NCI-H526 treated with DMSO at 0.1 percent for 48 hours (cell line): Measurements from ENCODE around the gene SUSD4.
A peak's percentile ranks its signal among the peaks of the same experiment; 100 is the strongest.

ENCODE experiments used
- DNase-seq: peaks from one replicate; lab custom pipeline; 2025; lab: John Stamatoyannopoulos, UW

SUSD4 gene

DNA sequence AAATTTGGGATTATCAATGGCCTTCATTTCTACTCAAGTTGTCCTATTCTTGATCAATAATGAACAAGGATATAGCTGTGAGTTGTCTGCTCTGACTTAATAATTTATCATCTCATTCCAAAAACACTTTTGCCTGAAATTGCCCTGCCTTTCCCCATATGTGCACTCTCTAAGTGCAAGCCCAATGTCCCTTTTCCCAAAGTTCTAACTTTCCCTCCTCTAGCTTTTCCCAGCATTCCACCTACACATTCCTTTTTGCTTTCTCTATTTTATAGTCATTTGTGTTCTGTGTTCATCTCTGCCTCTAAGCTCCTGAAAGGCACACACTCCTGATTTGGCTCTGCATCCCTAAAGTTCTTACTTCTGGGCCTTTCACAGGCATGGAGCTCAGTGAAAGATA, 34.7 kb downstream of the SUSD4 start:
- no peak for DNase-seq

- no peak for DNase-seq
These were observed 35.4 kb downstream of the SUSD4 start for GRCh38 chr1:223328566-223328965.

DNA sequence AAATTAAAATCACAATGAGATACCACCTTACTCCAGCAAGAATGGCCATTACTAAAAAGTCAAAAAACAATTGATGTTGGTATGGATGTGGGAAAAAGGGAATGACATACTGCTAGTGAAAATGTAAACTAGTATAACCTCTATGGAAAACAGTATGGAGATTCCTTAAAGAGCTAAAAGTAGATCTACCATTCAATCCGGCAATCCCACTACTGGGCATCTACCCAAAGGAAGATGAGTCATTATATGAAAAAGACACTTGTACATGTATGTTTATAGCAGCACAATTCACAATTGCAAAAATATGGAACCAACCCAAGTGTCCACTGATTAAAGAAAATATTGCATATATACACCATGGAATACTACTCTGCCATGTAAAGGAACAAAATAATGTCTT, 37.2 kb downstream of the SUSD4 start:
- no peak for DNase-seq

- DNase-seq, result no peak
These were observed 40.2 kb downstream of the SUSD4 start for GRCh38 chr1:223323491-223324484.

DNA sequence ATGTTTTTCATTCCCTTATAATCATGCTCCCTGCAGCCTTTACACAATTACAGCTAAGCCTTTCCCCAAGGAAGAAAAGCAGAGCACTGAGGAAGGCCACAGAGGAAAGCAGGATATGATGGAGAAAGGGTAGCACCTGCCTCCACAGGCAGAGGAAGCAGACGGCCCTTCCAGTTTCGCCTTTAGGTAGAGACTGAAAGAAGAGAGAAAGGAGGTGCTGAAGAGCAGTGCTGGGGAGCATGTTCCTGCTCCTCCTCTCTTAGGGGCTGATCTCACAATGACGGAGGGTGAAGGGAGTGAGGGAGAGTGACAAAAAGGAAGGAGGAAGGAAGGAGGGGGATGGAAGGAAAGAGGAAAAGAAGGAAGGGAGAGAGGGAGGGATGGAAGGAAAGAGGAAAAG, 41.1 kb downstream of the SUSD4 start:
- DNase-seq, result no peak

GRCh38 chr1:223320959-223321358, 43.0 kb downstream of the SUSD4 start:
- DNase-seq, result no peak

GRCh38 chr1:223319905-223320580, 43.9 kb downstream of the SUSD4 start:
- no peak for DNase-seq

- no peak for DNase-seq
These were observed 44.6 kb downstream of the SUSD4 start for GRCh38 chr1:223319398-223319797.

GRCh38 chr1:223316082-223316481, 47.9 kb downstream of the SUSD4 start:
- DNase-seq, result no peak

DNA sequence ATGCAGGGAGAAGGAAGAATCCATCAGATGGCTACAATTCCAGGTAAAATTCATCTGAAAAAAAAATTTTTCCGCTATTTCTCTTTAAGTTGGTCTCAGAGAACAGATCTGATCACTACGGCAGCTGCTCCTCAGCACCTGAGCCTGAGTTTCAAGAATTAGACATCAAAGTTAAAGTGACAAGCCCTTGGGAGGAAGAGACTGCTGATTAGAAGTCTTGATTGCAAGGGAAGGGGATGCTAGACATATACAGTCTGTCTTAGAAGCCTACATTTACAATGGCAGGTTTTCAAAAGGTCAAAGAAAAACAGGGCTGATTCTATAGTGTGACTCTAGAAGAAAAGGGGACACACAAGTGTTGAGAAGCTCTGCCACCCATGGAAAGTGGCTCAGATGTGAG, 48.3 kb downstream of the SUSD4 start:
- DNase-seq, result no peak

DNA sequence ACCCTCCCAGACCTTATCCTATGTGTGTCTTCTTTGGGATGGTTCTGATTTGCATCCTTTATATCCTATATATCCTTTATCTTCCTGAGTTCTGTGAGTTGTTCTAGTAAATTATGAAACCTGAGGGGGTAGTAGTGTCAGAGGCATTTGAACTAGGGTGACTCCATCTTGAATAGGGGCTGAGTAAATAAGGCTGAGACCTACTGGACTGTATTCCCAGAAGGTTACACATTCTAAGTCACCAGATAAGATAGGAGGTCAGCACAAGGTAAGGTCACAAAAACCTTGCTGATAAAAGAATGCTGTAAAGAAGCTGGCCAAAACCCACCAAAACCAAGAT, 50.6 kb downstream of the SUSD4 start:
- no peak for DNase-seq

DNA sequence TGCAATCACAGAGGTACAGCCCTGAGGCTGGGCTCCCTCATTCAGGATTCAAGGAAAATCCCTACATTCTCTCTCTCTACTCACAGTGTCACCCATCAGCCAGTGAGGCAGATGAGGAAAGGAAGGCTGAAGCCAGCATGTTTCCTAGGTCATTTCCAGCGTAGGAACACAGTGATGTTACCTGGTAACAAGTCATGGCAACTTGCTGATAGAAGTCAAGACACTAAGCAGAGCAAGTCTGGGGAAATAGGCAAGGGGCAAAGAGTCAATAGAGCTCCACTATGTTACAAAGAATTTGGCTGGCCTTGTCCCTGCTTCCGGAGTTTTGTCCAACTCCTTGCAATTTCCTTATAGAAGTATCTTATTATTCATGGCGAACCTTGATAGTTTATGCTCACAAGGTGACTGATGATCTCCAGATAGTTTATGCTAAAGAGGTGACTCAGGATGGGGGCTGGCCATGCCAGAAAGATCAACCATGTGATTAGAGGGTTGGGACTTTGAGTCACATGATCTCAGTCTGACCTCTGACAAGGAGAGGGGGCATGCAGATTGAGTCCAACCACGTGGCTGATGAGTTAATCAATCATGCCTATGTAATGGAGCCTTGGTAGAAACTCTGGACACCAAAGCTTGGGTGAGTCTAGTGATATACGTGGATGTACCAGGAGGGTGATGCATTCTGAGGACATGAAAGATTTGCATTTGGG, 51.1 kb downstream of the SUSD4 start:
- DNase-seq, result no peak

DNA sequence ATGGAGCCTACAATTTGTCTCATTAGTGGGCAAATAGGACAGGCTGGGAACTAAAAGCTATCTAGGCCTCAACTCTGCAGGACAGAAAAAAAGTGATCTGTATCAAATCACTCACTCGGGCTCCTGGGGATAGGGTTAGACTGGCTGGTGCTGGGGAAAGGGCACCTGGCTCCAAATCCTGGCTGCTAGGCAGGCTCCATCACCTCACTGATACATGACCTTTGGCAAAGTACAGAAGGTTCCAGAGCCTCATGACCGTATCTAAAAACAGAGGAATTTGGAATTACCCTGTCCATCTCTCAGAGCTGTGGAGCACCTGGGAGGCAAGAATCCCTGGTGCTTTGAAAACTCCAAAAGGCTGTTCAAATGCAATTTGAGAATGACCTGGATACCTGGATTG, 51.7 kb downstream of the SUSD4 start:
- peak; percentile 1 for DNase-seq

DNA sequence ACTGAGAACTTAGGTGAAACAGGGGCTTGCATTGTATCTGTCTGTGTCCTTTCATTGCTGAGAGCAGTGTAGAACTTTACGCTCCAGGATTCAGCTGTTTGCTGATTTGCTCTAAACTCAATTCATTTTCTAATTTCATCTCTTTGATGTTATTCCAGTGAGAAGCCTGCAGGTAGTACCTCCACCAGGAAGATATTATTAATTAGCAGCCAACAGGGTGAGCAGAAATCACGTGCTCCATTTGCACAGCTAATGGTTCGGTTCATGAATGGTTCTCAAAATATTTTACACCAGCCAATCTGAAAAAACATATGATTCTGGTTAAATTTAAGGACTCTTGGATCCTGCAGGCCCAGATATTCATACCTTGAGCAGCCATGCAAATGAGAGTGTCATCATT, 52.1 kb downstream of the SUSD4 start:
- no peak for DNase-seq

DNA sequence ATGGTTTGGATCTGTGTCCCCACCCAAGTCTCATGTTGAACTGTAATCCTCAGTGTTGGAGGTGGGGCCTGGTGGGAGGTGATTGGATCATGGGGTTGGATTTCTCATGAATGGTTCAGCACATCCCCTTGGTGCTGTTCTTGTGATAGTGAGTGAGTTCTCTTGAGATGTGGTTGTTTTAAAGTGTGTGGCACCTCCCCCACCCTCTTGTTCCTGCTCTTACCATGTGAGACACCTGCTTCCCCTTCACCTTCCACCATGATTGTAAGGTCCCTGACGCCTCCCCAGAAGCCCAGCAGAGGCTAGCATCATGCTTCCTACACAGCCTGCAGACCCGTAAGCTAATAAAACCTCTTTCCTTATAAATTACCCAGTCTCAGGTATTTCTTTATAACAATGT, 55.8 kb downstream of the SUSD4 start:
- no peak for DNase-seq

DNA sequence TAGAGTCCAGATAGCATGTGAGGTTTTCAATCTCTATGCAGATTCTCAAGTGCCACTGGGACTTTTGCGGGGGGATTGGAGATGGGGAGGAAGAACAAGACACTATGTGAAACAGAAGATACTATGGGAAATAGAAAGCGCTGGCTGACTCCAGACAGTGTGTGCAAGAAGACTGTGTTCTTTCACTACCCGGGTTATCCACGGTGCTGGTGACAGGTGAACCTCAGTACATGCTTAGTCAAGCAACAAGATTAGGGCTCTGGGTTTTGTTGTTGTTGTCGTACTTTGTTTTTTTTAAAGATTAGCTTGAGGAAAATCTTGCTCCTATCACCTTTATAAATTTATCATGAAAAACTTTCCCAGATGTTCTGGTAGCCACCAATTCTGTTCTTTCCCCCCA, 56.4 kb downstream of the SUSD4 start:
- DNase-seq, result no peak

DNA sequence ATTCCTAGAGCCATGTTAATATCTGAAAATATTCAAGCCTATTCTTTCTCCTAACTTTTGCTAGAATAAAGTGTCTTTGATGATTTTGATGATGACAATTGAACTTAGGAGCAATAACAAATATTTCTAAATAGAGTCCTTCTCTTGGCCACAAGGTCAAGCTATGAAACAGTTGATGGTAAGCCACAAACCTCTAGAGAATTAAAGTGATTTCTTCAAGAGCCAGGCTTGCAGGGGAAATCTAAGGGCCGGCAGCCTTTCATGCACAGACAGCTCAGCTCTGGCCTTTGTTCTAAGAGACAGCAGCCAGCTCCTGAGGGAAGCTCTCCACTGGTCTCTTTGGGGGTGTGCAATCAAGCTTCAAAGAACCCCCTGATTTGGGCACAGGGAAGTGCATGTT, 59.0 kb downstream of the SUSD4 start:
- no peak for DNase-seq

DNA sequence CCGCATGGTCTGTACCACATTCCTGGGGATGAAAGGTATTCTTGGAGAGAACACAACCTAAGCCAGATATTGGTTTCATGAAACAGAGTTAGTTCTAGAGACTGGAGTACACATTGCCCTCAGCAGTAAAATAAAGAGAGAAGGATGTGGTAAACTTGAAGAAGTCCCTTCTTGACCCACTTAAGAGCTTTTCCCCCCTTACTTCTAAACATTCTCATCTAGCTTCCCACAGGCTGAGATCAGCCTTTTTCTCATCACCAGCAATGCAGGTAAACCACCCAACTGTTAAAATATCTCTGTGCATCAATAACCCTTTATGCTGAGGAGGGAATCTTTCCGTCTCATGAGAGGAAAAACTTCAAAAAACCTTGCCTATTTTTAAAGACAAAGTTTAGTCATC, 62.6 kb downstream of the SUSD4 start:
- DNase-seq, result no peak

DNA sequence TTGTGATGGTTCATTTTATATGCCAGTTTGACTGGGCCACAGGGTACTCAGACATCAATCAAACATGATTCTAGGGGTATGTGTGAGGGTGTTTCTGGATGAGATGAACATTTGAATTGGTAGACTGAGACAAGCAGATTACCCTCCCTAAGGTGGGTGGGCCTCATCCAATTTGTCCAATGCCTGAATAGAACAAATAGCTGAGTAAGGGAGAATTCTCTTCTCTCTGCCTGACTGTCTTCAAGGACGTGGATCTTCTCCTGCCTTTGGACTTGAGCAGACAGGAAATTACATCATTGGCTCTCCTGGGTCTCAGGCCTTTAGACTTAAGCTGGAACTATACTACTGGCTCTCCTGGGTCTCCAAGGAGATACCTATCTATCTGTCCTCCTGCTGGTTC, 64.4 kb downstream of the SUSD4 start:
- DNase-seq, result no peak

GRCh38 chr1:223298701-223299100, 65.3 kb downstream of the SUSD4 start:
- DNase-seq, result no peak

DNA sequence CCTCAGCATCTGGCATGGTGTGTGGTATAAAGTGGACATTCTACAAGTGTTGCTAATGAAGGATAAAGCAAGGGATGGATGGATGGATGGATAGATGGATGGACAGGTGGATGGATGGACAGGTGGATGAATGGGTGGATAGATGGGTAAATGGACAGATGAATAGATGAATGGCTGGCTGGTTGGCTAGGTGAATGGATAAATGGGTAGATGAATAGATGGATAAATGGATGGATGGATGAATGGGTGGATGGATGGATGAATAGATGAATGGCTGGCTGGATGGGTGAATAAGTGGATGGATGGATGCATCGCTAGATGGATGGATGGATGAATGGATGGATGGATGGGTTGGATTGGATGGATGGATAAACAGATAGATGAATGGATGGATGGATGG, 66.2 kb downstream of the SUSD4 start:
- no peak for DNase-seq

DNA sequence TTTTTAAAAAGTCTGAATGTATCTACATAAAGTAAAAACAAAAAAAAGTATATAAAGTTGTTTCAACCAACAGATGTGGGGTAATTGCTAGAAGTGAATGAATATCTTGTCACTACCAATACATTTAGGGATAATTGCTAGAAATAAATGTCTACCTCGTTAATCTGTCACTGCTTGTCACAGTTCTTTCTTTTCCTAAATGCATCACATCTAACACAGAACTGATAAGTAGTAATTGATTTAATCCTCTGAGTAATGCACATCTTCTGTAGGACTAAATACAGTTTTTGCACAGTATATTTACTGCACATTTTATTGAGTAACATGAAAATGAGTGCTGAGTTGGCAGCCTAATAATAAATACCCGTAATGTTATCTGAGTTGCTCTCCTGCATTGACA, 72.2 kb downstream of the SUSD4 start:
- no peak for DNase-seq

GRCh38 chr1:223290397-223290796, 73.6 kb downstream of the SUSD4 start:
- DNase-seq, result no peak
